ENCODE data around the gene TCHP. TPM values are rescaled to one million over a fixed set of nuclear protein-coding genes. Genes with fewer than 3 reads are reported as not detected.
A peak's percentile ranks its signal among the peaks of the same experiment; 100 is the strongest.

The TCHP gene
- total and polyA plus RNA-seq, 12 donors: 8.3 to 21.1 (median 10.6) TPM

DNA sequence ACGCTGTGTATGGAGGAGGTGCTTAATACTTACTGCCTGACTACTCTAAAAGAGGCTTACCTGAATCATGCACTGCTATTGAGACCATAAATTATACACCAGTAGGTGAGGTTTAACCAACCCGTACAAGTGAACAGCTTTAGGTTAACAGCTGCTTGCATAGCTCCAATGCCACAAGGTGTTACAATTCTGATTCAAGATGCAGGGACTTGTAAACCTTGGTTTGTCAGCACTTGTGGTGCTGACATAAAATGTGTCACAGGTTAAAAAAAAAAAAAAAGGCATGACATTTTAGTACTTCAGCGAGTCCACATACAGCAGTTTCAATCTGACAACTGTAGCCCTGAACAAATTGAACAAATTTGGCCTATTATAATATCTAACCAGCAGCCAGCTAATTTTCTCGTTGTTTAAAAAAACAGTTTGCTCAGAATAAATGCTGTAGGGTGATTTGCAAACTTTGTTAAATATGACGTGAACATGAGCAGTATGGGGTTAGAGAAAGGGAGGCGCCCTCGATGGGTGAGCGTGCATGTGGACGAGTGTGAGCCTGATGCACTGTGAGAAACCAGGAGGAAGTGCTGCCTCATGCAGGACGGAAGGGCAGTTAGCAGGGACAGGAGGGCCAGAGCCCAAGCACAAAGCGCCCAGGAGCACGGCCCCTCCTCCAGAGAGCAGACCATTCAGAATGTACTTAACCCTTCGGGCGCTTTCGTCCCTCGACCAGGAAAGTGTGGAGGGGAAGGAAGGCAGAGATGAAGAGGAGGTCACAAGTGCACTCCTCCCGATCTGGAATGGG, 44.7 kb downstream of the TCHP start:
- H3K27ac ChIP-seq: no peak overlapping the region

DNA sequence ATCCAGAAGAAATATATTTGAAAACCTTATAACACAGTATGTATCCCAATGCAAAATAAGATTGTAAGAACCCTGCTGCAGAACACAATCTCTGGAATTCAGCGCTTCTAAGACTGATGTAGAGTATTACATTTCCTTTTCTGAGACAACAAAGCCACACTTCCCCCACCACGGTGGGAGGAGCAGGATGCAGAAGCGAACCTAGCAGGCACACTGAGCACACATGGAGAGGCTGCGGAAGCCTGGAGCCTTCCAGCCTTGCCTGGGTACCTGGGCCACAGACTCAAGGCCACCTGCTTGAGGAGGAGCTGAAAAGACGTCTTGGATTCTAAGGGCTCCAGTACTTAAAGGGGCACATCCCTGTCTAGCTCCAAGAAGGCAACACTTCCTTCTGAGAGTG, 46.4 kb downstream of the TCHP start:
- TF ChIP-seq POLR2A (IDR thresholded peaks at IDR 0.05): no peak
- TF ChIP-seq, protein P1, sequence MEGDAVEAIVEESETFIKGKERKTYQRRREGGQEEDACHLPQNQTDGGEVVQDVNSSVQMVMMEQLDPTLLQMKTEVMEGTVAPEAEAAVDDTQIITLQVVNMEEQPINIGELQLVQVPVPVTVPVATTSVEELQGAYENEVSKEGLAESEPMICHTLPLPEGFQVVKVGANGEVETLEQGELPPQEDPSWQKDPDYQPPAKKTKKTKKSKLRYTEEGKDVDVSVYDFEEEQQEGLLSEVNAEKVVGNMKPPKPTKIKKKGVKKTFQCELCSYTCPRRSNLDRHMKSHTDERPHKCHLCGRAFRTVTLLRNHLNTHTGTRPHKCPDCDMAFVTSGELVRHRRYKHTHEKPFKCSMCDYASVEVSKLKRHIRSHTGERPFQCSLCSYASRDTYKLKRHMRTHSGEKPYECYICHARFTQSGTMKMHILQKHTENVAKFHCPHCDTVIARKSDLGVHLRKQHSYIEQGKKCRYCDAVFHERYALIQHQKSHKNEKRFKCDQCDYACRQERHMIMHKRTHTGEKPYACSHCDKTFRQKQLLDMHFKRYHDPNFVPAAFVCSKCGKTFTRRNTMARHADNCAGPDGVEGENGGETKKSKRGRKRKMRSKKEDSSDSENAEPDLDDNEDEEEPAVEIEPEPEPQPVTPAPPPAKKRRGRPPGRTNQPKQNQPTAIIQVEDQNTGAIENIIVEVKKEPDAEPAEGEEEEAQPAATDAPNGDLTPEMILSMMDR (IDR thresholded peaks at IDR 0.05): no peak
- WGBS, 4 donors: 46 to 52% (median 48%) methylated on average over 5 of the region's 5 CpGs
- Histone ChIP-seq H3K4me1 (replicated peaks in 1 of 2) (peaks cover 22 to 55% of the 10 kb centered on the region in 2 donors), H3K27ac (peak overlapping the region in 2 of 5 donors; percentile 27 to 53), H3K27me3 (no peaks in the 10 kb centered on the region), H3K4me3 (no peak overlapping the region), H3K9me3 (replicated peaks in 1 of 3) (no peaks in the 10 kb centered on the region), H3K36me3 (replicated peaks in 1 of 2) (peaks cover 0 to 51% of the 10 kb centered on the region in 2 donors)
- DNase-seq: peak in 2 of 7 donors; percentile 12 to 58
- intact Hi-C loops (cut with DNase I): no loop called here

More for the DNA sequence above, 44.7 kb downstream of the TCHP start:
- WGBS, 4 donors: 60 to 71% (median 66%) methylated on average over 17 of the region's 17 CpGs
- H3K36me3 ChIP-seq (replicated peaks in 1 of 2): peaks cover 0 to 33% of the 10 kb centered on the region in 2 donors
- H3K9me3 ChIP-seq (replicated peaks in 1 of 3): no peaks in the 10 kb centered on the region
- DNase-seq: peak in 2 of 7 donors; percentile 19 to 68
- H3K27me3 ChIP-seq: no peaks in the 10 kb centered on the region
- no peak for TF ChIP-seq POLR2A (IDR thresholded peaks at IDR 0.05)
- TF ChIP-seq, protein P1 (IDR thresholded peaks at IDR 0.05): no peak
- intact Hi-C loops (cut with DNase I): no loop called here
- H3K4me3 ChIP-seq: no peak overlapping the region
- peaks cover 13 to 40% of the 10 kb centered on the region in 2 donors for H3K4me1 ChIP-seq (replicated peaks in 1 of 2)

DNA sequence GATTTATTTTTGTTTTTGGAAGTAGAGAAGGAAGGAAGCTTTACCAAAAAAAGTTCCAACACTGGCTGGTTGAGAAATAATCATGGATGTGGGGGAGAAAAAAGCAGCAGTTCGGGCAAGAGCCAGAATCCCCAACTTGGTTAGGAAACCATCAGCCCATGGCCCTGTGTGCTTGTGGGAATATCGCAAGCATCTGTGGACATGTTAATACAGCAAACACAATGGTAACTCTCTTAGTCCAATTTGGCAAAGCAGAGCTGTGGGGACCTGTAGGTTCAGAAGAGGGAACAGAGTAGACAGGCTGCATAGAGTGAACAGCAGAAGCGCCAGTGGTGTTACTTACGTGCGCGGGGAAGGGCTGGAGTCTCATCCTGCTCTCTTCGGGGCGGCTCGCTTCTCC, 46.8 kb downstream of the TCHP start:
- 85 to 95% (median 91%) methylated on average over 9 of the region's 9 CpGs for WGBS, 4 donors
- intact Hi-C loops (cut with DNase I): no loop called here
- peak in 1 of 7 donors; percentile 51 for DNase-seq
- Histone ChIP-seq H3K9me3 (replicated peaks in 1 of 3) (no peaks in the 10 kb centered on the region), H3K4me3 (no peak overlapping the region), H3K4me1 (replicated peaks in 1 of 2) (peaks cover 26 to 59% of the 10 kb centered on the region in 2 donors), H3K36me3 (replicated peaks in 1 of 2) (peaks cover 0 to 55% of the 10 kb centered on the region in 2 donors), H3K27ac (peak overlapping the region in 2 of 5 donors; percentile 27 to 53), H3K27me3 (no peaks in the 10 kb centered on the region)
- TF ChIP-seq, protein P1 (IDR thresholded peaks at IDR 0.05): no peak
- no peak for TF ChIP-seq POLR2A (IDR thresholded peaks at IDR 0.05)

DNA sequence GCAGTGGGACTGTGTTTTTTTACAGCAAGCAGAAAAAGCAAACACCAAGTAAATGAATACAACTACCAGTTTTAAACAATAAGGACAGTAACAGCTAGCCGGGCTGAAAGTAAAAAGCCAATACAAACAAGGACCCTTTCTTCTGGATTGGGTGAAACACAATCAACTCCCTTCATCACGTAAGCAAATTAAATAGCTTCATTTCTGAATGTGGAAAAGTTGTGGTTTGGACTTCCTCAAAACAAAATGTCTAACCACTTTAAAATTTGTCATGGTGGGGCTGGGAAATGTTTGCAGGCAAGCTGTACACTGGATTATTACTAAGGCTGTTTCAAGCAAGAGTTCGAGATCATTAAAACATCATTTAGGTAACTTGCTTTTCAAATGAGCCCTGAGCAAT, 47.4 kb downstream of the TCHP start:
- Histone ChIP-seq H3K4me1 (replicated peaks in 1 of 2) (peaks cover 30 to 65% of the 10 kb centered on the region in 2 donors), H3K36me3 (replicated peaks in 1 of 2) (peaks cover 0 to 61% of the 10 kb centered on the region in 2 donors), H3K27me3 (no peaks in the 10 kb centered on the region), H3K27ac (peak overlapping the region in 2 of 5 donors; percentile 27 to 53), H3K9me3 (replicated peaks in 1 of 3) (no peaks in the 10 kb centered on the region), H3K4me3 (no peak overlapping the region)
- TF ChIP-seq, protein P1 (IDR thresholded peaks at IDR 0.05): no peak
- no peak for TF ChIP-seq POLR2A (IDR thresholded peaks at IDR 0.05)
- intact Hi-C loops (cut with DNase I): no loop called here
- 64 to 77% (median 68%) methylated on average over 3 of the region's 3 CpGs for WGBS, 4 donors
- no peak for DNase-seq
